NCI-H187 treated with DMSO at 0.1 percent for 48 hours (cell line): ENCODE data around the gene CLCN6.
"Not testable (repeated sequence)": the region's sequence is repeated elsewhere in the genome, so short reads cannot be mapped to it uniquely, and the experiment has no call there.

Source experiments
- DNase-seq: peaks from one replicate; lab custom pipeline; 2025; lab: John Stamatoyannopoulos, UW

The CLCN6 gene

GRCh38 chr1:11795238-11795890 is 10.6 kb upstream of the CLCN6 start:
- DNase-seq = no peak

DNA sequence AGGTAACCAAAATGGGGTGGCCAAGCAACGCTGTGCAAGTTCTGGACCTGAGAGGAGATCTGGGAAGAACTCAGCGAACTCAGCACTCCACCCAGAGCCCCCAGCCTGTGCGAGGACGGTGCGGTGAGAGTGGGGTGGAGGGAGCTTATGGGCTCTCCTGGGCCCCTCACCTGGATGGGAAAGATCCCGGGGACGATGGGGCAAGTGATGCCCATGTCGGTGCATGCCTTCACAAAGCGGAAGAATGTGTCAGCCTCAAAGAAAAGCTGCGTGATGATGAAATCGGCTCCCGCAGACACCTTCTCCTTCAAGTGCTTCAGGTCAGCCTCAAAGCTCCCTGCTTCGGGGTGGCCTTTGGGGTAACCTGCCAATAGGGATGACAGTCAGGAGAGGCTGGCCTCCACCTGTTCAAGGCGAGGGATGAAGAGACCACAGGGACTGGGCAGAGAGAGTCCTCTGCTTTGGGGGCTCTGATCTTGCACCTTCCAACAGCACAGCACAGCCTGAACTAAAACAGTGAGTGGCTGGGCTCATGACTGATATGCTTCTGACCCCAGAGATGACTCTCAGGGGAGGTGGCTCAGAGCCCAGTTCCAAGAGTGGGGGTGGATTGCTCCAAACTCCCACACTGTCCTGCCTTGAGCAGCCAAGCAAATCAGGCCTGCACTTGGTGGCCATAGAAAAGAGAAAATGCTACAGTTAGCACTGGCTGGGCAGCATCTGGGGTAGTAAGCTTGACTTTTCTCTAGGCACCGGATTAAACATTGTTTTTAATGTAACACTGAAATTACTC is 9.8 kb upstream of the CLCN6 start:
- no peak for DNase-seq

GRCh38 chr1:11797525-11798216 is 8.3 kb upstream of the CLCN6 start:
- no peak for DNase-seq

GRCh38 chr1:11799099-11799498 is 6.9 kb upstream of the CLCN6 start:
- no peak for DNase-seq

GRCh38 chr1:11799896-11800295 is 6.1 kb upstream of the CLCN6 start:
- DNase-seq = no peak

GRCh38 chr1:11800391-11800755 is 5.6 kb upstream of the CLCN6 start:
- DNase-seq = no peak

- DNase-seq = no peak
These were observed 5.1 kb upstream of the CLCN6 start for GRCh38 chr1:11800756-11801433.

- DNase-seq = no peak
These were observed 3.4 kb upstream of the CLCN6 start for GRCh38 chr1:11802616-11802972.

DNA sequence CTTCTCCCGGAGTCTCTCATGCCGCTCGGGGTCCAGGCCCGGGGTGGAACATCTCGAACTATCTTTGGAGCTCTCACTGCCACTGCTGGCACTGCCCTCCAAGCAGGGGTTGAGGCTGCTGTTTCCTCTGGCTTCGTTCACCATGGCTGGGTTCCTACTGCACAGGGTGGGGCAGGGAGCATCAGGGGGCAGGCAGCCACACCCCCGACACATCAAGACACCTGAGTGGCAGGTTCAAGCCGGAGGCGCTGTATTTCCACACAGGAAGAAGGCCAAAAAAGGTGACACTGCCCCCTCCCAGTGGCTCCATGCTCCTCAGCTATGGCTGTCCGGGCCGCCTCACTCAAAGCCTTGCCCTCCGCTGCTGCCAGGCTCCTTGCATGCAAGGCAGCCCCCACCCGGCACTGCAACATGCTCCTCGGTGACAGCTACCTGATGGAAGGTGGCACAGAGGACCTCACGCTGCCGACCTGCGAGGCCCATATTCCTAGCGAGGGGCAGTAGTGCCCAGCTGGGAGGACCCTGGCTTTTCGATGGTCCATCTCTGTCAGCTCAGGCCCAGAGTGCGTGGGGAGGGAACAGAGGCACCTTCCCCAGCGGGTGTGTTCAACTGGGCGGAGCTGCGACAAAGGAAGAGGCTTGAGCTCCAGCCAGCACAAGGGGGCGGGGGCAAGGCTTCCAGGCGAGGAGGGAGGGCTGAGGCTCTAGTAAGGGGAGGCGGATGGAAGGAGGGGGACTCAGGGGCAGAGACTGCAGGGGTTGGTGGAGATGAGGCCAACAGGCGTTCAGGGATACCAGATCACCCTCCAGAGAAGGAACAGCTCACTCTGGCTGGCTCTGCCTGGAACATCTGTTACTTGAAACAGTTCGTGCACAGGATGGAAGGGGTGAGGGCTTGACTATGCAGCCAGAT is 2.8 kb upstream of the CLCN6 start:
- peak; percentile 38 for DNase-seq

DNA sequence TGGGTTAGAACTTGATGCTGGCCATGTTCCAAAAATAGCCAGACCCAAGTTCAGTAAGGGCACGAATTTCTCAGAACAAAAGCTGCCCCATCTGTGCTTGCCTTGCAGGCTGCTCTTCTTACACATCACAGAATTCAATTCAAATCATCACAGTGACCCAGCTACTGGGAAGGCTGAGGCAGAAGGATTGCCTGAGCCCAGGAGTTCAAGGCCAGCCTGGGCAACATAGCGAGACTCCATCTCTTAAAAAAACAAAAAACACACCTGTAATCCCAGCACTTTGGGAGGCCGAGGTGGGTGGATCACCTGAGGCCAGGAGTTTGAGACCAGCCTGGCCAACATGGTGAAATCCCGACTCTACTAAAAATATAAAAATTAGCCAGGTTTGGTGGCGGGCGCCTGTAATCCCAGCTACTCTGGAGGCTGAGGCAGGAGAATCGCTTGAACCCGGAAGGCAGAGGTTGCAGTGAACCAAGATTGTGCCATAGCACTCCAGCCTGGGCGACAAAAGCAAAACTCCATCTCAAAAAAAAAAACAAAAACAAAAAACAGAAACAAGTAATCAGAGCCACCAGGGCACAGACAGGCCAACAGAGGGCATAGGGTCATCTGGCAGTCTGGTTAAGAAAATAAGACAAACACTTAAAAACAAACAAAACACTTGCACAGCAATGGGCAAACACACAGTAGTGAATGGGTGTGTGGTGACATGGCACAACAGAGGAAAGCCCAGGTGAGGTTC is 1.9 kb upstream of the CLCN6 start:
- DNase-seq = not testable (repeated sequence)

DNA sequence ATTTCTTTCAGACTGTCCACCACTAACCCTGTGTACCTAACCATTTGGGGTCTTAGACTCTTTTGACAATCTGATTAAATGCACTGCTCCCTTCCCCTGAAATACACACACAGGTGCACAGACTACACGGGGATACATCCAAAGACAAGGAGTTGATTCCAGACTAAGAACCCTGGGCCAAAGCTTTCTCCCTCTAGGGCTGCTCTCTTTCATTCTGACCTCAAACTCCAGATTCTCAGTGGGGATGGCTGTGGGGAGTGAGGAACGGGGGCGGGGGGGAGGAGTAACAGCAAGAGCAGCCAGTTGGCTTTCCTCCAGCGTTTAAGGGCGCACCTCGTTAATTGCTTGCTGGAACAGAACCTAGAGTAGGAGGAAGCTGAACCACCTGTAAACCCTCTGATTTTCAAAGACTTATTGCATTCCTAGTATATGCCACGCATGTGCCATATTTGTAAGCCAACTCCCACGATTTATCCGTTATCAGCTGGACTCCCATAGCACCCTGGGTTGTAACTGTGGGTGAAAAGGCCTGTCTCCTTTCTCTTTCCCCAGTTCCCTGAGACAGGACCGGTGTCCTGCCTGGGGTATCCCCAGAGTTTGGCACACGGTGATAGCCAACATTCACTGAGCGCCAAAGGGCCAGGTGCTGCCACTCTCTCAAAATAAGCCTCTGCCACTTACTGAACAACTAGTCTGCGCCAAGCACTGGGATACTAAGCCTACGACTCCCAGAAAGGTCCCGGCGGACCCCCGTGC is 1.1 kb upstream of the CLCN6 start:
- DNase-seq = no peak

- DNase-seq = no peak
These were observed 431 bp downstream of the CLCN6 start for GRCh38 chr1:11806307-11806936.

DNA sequence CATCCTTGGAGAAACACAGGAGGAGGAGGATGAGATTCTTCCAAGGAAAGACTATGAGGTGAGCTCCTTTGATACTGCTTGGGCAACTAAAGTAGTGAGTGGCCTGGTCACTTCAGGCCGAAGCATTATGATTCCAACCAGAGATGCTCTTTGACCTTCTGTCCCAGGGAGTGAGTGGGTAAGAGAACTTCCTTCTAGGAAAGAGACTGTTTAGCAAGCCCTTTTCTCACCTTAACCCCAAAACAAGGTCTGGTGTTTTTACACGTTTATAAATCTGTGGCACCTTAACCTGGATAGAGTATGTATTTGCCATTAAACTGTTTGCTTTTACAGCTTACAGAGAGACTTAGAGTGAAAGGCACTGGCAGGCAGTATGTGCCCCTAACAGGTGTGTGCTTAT is 1.1 kb downstream of the CLCN6 start:
- no peak for DNase-seq

DNA sequence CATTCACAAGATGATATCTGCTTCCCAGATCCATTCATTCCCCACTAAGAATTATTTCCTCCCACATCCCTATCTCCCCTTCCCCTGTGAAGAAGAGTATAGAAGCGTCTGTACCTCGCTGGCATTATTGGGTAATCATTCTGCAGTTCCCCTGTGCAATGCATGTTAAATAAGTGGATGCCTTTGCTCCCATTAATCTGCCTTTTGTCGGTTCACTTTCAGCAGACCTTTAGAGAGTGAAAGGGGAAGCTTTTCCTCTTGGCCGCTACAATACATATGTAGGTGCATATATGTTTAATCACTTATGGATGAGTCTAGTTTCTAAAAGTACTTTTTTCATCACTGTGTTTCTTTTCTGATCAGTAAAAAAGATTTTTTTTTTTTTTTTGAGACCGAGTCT is 7.0 kb downstream of the CLCN6 start:
- no peak for DNase-seq

- no peak for DNase-seq
These were observed 11.2 kb downstream of the CLCN6 start for GRCh38 chr1:11817192-11817591.

DNA sequence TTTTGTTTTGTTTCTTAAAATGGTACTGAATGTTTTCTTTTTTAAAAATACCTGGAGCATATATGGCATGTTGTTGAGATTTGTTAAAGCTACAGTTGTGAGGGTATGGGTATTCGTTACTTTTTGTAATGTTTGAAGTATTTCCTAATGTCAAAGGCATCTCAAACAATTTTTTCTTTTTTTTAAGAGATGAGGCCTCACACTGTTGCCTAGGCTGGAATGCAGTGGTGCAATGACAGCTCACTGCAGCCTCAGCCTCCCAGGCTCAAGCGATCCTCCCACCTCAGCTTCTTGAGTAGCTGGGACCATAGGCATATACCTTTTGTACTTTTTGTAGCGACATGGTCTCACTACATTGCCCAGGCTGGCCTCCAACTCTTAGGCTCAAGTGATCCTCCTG is 16.1 kb downstream of the CLCN6 start:
- DNase-seq = no peak

- no peak for DNase-seq
These were observed 17.6 kb downstream of the CLCN6 start for GRCh38 chr1:11823366-11824137.

- DNase-seq = no peak
These were observed 19.1 kb downstream of the CLCN6 start for GRCh38 chr1:11825131-11825530.

GRCh38 chr1:11826946-11827345 is 21.0 kb downstream of the CLCN6 start:
- no peak for DNase-seq
